PC-3 (cell line): ENCODE data around the gene EMID1.

Experiments
- CTCF ChIP-seq: fragments of 300-600 bp; sonication (generic); conservative IDR thresholded peaks from 2 replicates; pipeline ENCODE4 v1.5.1; 2017; ENCODE audit warnings: antibody characterized with exemption, low read depth, mild to moderate bottlenecking, low read length
- EZH2 ChIP-seq: fragments of 300-600 bp; sonication (generic); IDR thresholded peaks from one replicate; pipeline ENCODE4 v1.6.1; 2017; ENCODE audit warnings: antibody characterized with exemption, mild to moderate bottlenecking, low read length; ENCODE audit not compliant: unreplicated experiment
- EZH2phosphoT487 ChIP-seq: fragments of 300-600 bp; sonication (generic); IDR thresholded peaks from 2 replicates; pipeline ENCODE4 v1.6.1; 2018; ENCODE audit warnings: mild to moderate bottlenecking, antibody characterized with exemption, low read length, borderline replicate concordance

- TF ChIP-seq CTCF, result no peak
- TF ChIP-seq EZH2, result no peak
- no peak for TF ChIP-seq EZH2phosphoT487
Measured at GRCh38 chr22:29300467-29300806, 94.7 kb downstream of the EMID1 start.
